Stimulated activated CD8-positive, alpha-beta memory T cell treated with anti-CD3 and anti-CD28 coated beads, Interleukin-4, amount 100 ng/mL, for 48 hours (primary cell): ENCODE results near the gene ZCCHC7.
"Not testable (repeated sequence)": the region's sequence is repeated elsewhere in the genome, so short reads cannot be mapped to it uniquely, and the experiment has no call there.

Source experiments
- DNase-seq: peaks from one replicate; pipeline ENCODE4 v3.0.0-alpha.2; 2020

Gene ZCCHC7

DNA sequence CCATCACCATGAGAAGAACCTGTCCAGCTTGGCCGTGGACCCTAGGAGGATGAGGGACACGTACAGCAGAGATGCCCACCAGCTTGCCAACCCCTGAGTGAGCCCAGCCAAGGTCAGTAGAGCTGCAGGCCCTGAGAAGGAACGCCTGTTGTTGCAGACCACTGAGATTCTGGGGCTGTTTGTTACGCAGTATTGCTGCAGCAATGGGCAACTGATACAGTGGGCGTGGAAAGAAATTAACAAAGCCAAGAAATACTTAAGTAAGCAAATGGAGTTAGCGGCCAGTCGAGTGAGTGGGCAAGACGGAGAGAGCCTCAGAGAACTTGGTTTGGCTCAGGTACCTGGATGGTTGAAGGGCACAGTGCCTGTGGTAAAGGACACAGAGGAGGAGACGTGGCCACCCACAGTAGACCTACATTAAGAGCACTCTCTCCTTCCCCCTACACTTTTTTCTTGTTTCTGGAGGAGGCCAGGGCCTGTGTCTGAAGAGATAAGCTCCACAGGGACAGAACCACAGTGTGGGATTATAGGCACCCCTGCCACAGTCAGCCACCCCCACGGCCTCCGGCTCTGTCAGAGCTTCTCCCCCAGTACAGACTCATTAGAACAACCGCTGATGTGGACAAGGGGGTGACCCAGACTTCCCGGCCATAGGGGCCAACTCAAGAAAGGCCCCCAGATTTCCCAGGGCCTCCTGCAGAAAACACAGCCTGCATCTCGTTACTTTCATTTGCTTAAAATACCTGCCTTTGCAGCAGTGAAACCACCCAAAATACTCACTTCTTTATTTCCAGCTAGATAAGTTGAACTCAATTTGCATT, 262.0 kb downstream of the ZCCHC7 start:
- no peak for DNase-seq

DNA sequence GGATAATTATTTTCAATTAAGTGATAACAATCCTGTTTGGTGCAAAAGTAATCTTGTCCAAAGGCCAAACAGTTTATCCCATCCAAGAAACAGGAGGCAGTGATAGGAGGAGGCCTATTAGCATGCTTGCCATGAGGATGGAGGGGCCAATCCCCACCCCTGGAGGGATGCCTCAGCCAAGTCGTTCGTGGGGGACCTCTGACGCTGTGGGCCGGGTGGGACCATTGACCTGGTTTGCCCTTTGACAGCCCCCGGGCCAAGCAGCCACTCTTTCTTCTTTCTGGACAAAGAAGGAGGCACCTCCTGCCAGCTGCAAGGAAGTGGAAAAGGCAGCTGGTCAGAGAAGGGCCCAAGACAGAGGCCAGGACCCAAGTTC, 262.6 kb downstream of the ZCCHC7 start:
- no peak for DNase-seq

DNA sequence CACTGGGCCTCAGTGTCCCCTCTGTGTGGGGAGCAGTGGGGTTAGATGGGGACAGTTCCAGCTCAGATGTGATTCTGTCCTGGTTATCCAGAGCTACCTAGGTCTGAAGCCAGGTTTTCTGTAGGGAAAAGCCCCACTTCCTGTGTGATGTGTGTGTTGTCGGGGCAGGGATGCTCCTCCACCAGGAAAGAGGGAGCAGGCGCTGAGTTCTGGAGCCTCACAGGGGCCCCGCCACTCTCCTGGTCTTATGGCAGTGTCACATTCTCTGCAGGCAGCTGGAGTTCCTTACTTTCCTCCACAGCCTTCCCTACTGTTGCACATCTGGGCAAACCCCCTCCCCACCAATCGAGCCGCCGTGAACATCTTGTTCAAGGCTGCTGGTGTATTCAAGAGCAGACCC, 263.0 kb downstream of the ZCCHC7 start:
- no peak for DNase-seq

DNA sequence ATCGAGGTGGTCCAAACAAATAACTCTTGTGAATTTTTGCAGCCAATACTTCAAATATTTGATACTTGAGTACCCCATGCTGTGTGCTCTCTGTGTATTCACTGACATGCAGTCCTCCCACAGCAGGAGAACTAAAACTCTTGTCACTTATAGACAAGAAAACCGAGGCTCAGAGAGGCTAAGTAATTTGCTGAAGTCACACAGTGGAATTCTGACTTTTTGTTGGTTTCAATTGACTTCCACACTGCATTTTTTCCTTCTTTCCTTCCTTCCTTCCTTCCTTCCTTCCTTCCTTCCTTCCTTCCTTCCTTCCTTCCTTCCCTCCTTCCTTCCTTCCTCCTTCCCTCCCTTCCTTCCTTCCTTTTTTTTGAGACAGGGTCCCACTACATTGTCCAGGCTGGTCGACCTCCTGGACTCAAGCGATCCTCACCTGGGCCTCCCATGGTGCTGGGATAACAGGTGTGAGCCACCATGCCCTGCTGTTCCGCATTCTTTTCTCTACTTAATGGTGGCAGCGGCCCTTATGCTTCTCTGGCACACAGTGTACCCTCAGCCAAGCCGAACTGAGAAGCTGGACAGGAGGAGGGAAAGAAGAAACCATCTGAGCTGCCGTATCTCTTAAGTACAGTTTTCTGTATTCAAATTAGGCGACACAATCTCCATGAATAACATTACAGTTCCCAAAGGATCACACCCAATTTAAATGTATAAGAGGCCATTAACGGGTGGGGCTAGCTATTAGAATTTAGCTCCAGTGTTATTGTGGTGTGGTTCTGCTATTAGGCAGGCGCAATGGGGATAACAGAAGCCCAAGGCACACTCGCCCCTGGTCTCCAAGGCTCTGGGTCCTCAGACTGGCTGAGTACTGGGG, 263.7 kb downstream of the ZCCHC7 start:
- no peak for DNase-seq

DNA sequence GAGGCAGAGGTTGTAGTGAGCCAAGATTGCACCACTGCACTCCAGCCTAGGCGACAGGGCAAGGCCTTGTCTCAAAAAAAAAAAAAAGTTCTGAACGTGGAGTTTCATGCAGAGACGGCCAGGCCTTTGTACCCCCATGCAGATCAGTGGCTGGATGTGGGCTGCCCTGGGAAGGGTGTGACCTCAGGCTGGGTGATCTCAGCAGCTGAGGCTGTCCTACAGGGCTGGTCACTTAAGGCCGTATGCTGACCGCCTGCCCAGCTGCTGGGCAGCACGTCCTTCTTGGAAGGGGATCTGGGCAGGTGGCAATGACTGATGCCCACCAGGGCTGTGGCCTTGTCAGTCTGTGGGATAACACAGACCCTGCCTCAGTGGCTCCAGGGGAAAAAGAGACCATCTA, 264.9 kb downstream of the ZCCHC7 start:
- DNase-seq = no peak

DNA sequence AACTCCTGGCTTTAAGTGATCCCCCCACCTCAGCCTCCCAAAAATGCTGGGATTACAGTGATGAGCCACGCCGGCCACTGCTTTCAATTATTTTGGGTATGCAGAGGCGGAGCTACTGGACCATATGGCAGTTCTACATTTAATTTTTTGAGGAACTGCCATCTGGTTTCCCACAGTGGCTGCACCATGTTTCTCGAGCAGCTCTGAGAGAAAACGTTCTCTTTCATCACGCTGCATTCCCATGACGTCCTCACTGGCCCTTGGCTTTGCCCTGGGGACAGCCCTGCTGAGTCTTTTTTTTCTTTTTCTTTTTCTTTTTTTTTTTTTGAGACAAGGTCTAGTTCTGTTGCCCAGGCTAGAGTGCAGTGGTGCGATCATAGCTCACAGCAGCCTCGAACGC, 266.6 kb downstream of the ZCCHC7 start:
- DNase-seq = no peak

DNA sequence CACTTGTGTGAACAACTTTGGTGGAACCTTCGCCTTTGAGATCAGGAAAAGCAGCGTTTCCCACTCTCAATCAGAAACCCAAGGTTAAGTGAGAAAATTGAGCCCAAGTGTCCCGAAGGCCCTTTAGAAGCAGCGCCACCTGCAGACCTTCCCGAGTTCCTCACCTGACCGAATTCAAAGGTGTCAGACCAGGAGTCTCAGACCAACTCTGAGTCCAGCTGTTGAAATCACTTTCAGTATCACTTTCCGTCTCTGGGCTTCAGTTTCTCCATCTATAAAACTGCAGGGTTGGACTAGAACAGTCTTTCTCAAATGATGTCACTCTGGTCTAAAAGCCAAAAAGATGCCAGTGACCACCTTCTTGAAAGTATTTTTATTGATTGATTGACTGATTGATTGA, 270.4 kb downstream of the ZCCHC7 start:
- peak; percentile 51 for DNase-seq

DNA sequence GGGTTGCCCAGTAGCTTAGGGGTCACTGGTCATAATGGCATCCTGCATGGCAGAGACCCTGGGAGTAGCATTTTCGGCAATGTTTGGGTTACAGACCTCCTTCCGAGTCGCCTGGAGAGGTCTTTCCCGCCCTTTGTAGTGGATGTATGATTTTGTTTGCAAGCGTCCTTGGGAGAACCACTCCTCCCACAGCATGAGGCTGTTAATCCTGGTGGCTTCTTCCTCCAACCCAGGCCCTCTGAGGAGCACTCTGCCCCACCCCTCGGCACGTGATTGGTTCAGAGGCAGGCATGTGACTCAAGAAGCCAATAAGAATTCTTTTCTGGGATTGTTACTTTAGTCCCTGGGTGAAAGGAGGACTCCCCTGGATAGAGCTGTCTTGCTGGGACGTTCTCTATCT, 271.9 kb downstream of the ZCCHC7 start:
- DNase-seq = no peak

DNA sequence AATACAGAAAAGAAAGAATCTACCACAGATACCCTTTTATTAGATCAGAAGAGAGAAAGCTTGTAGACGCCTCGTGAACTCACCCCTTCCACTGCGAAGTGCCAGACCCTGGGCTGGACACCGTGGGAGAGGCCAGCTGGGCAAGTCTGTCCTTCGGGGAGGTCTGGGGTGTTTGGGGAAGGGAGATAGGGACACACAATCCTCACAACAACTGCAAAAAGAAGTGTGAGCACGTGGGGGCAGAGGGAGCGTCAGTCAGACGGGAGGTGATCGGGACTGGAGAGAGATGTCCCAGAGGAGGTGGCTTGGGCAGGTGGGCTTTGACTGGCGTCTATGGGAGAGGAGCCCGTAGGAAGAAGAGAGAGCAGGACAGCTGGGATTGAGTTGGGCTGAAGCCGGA, 274.9 kb downstream of the ZCCHC7 start:
- no peak for DNase-seq

DNA sequence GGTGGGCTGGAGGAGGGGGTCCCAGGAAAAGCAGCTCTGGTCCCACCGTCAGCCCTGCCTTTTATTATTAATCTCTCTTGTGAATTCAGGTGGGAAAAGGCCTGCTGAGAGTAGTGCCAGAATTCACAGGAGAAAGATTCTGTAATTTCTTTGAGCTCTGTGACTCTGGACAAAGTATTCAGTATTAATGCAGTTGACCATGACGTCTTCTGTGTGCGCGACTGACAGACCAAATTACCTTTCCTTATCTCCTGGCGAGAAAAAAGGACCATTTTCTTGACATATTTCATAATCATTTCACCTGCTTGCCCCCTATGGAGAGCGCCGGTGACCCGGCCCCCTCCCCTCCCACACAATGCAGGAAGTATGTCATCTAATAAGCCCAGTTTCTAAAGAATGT, 275.3 kb downstream of the ZCCHC7 start:
- DNase-seq = no peak

DNA sequence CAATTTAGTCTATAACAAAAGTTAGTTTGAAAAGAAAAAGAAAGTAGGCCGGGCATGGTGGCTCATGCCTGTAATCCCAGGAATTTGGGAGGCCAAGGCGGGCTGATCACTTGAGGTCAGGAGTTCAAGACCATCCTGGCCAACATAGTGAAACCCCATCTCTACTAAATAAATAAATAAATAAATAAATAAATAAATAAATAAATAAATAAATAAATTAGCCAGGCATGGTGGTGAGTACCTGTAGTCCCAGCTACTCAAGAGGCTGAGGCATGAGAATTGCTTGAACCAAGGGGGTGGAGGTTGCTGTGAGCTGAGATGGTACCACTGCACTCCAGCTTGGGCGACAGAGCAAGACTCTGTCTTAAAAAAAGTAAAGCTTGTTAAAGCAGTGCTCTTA, 277.6 kb downstream of the ZCCHC7 start:
- not testable (repeated sequence) for DNase-seq

DNA sequence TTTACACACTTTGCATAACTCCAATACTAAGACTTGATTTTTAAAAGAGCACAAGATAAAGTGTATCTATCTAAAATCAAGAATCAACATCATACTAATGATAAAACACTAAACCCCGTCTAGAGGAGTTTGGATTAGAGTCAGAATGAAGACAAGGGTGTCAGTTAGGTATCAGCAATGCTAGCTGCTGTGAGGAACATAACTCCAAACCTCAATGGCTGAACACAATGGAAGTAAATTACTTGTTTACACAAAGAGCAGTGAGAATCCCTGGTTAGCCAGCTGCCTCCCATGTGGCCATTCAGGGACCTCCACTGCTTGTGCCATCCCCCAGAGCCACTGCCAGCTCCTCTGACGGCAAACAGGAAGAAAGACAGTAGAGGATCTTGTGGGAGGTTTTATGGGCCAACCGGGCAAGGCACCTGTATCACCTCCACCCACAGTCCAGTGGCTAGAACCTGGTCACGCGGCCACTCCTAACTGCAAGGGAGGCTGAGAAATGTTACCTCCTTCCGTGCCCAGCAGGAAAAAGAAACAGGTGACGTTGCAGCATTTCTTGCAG, 278.2 kb downstream of the ZCCHC7 start:
- DNase-seq = no peak

DNA sequence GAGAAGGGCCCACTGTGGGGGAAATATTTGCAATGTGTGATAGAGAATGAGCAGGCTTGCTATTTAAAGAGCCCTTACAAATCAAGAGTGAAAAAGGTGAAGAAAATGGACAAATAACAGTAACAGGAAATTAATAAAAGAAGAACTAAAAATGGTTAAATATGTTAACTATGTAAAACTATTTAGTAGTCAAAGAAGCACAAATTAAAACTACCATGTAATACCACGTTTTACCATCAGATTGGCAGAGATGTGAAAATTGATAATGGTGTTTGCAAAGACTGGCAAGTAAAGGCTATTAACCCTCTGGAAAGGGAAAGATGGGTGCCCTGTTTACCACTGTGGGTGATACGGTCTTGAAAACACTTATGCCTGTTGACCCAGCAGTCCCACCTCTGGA, 279.0 kb downstream of the ZCCHC7 start:
- no peak for DNase-seq

DNA sequence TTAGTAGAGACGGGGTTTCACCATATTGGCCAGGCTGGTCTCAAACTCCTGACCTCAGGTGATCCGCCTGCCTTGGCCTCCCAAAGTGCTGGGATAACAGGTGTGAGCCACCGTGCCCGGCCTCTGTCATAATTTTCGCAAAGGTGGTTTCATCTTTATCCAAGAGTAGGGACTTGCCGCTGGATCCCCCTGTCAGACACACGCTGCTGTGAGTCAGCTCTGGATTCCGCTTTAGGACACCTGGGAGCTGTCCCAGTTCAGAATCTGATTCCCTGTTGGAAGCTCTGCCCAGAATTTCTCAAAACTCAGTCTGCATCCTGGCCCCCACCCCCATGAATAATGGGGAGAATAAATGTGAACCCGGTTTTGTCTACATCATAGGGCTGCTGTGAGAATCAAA, 284.2 kb downstream of the ZCCHC7 start:
- no peak for DNase-seq

DNA sequence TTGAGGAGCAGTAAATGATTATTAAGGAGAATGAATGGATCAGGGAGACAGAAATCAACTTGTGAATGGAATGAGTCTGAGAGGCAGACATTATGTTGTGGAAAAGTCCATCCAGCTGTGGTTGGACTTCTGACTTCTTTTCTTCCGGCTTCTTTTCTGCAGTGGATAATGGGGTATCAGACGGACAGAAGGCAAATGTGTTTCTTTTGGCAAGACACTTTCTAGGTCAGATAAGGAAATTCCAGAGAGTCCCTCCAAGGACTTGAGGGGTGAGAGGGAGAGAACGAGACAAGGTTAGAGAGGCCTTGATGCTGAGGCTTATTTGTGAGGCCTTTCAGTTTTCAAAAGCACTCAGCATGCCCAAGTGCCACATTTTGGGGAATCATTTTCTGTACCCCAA, 285.0 kb downstream of the ZCCHC7 start:
- no peak for DNase-seq

DNA sequence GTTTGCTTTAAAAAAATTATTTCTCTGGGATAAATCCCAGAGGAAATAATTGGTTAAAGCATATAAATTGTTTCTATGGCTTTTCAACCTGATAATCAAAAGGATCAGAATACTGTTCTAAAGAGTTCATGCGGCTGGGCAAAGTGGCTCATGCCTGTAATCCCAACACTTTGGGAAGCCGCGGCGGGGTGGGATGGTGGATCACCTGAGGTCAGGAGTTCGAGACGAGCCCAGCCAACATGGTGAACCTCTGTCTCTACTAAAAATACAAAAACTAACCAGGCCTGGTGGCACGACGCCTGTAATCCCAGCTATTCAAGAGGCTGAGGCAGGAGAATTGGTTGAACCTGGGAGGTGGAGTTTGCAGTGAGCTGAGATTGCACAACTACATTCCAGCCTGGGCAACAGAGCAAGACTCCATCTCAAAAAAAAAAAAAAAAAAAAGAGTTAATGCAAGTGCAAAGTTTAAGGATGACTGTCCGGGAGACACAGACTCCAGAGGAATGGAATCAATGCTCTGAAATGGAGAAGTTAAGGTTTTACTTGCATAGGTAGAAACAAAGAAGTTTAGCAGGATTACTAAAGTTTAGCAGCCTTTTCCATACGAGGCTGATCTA, 285.5 kb downstream of the ZCCHC7 start:
- no peak for DNase-seq

DNA sequence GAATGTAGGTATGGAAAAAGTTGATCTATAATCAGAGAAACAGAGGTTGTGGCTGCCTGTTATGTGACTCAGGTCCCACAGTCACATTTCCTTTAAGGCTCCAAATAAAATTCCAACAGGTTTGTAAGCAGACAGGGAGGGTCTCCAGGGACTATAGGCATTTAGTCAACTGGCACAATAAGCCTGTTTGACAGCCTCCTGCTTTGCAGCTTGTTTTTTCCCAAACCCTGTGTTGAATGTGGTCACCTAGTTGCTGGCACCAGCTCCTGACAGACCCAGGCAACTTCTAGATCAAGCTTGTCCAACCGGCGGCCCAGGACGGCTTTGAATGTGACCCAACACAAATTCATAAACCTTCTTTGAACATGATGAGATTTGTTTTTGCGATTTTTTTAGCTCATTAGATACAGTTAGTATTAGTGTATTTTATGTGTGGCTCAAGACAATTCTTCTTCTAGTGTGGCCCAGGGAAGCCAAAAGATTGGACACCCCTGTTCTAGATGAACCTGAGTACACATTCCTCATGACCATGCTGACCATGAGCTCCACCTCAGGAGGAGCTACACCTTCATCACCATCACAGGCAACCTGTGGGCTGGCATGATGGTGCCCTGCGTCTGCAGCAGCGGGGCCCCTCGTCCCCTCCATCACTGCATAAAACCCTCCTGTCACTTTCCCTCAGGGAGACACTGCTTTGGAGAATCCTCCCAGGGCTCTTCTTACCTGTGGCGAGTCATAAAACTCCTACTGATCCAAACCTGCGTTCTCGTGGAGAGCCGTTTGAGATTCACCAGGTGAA, 286.4 kb downstream of the ZCCHC7 start:
- no peak for DNase-seq

DNA sequence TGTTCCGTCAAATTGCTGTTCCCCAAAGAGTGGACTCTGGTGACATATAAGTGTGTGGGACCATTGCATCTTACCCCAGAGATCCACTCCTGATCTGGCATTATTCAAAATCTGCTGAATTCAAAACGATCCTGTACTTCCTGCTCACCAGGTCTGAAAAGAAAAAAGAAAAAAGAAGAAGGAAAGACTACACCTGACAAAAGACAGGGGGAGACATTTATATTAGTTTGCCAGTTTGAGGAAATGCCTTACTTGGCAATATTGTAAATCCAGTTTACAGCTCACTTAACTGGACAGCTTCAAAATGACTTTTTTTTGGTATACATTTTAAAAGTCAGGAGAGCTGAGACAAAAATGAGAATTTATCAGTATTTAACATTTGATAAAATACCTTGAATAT, 287.1 kb downstream of the ZCCHC7 start:
- no peak for DNase-seq
